Activated CD4-positive, CD25-positive, alpha-beta regulatory T cell (primary cell): ENCODE measurements around the gene RAB7B.

Experiments used
- DNase-seq, 4 experiments: peaks; one replicate each; lab custom pipeline; 2025; lab: John Stamatoyannopoulos, UW

The RAB7B gene

DNA sequence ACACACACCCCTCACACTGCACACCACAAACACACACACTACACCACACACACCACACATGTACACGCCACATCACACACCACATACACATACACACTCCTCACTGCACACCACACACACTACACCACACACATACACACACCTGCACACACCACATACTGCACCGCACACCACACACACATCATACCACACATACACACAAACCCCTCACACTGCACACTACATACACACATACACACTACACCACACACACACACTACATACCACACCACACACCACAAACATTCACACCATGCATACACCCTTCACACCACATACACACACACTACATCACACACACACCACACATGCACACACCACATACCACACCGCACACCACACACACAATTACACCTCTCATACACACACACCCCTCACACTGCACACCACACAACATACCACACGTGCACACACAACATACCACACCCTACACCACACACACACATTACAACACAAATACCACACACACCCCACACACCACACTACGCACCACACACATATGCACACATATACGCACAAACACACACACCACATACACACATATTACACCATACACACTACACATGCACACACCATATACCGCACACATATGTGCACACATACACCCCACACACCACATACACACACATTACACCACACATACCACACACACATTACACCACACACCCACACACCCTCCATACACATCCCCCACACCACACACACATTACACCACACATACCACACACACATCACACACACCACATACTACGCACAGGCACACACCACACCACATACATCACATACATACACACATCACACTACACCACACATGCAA is 29.6 kb downstream of the RAB7B start:
- DNase-seq: no peak

DNA sequence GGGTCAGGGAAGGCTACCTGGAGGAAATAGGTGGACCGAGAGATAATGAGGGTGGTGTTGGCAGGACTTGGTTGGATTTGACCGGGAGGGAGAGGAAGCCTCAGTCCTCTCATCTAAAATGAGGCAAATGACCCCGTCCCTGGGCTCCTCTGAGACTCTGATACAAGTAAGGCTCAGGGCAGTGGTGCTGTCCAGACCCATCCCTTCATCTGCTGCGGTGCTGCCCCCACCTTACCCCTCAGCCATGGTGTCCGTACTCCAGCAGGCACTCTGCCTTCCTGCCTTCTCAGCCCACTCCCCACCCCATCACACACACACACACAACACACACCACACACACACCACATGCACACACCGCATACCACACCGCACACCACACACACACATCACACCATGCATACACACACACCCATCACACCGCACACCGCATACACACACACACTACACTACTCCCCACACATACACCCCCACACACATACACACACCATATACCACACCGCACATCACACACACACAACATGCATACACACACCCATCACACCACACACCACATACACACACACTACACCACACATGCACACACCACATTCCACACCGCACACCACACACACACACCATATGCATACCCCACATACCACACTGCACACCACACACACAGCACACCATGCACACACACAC is 30.6 kb downstream of the RAB7B start:
- DNase-seq: no peak

DNA sequence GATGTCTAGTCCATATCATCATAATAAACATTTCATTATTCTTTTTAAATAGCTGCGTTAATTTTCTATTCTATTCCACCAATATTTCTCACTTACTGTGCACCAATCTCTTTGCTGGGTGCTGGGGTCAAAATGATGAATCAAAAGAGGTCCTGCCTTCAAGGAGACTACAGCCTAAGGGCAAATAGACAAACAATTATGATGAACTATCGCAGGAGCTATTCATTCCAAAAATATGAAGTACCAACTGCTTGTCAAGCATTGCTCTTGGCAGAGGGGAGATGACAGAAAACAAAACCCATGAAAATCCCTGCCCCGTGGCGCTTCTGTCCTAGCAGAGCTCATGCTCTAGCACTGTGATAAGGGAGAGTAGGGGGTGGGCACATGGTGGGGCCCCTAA is 31.1 kb downstream of the RAB7B start:
- no peak for DNase-seq

DNA sequence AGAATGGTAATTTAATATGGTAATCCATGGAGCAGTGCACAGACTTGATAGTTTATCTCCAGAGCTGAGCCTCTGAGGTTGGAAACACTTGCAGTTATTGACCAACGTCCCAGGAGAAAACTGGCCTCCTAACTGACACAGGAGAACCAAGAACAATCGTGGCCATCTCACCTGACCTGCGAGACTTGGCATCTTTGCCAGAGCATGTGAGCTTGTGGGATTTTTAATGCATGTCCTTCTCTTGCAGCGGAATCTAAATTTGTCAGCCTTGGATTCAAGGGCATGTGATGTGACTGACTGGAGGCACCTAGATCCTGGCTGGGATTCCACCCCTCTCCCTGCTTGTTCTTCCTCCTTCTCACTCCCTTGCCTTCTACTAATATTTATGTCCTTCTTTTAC is 32.1 kb downstream of the RAB7B start:
- no peak for DNase-seq

GRCh38 chr1:205970486-205970885 is 32.7 kb downstream of the RAB7B start:
- DNase-seq: no peak

GRCh38 chr1:205969229-205969628 is 34.0 kb downstream of the RAB7B start:
- no peak for DNase-seq

DNA sequence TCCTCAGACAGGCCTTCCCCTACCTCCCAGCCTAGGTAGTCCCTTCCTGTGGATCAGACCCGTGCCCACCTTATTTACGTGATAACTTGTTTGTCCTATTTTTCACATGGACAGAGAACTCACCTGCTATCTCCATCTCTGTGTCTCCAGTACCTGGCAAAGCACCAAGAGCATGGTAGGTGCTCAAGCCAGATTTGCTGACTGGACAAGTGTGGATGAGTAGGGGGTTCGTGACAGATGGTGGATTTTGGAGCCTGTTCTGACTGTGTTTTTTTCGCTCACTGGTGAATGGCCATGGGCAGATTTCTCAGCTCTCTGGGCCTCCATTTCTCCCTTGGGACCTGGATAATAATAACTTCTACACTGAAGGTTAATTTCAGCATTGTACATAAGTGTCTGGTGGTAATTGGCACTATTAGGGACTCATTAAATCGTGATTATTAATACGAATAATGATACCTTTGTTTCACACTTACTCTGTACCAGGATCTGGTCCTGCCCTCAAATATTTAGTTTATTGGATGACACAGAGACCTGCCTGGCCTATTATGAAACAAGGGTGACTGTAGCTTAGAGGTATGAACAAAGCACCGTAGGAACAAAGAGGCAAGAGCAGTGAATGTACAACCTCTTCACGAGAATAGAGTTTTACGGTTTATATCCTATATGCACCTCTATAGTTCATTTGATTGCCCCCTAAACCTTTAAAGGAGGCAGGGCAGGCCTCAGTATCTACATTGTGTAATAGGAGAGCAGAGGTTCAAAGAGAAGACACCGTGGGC is 35.5 kb downstream of the RAB7B start:
- DNase-seq: no peak

- DNase-seq: no peak
Observed at GRCh38 chr1:205965036-205965884, 37.9 kb downstream of the RAB7B start.

- no peak for DNase-seq
Observed at GRCh38 chr1:205963352-205964155, 39.6 kb downstream of the RAB7B start.

DNA sequence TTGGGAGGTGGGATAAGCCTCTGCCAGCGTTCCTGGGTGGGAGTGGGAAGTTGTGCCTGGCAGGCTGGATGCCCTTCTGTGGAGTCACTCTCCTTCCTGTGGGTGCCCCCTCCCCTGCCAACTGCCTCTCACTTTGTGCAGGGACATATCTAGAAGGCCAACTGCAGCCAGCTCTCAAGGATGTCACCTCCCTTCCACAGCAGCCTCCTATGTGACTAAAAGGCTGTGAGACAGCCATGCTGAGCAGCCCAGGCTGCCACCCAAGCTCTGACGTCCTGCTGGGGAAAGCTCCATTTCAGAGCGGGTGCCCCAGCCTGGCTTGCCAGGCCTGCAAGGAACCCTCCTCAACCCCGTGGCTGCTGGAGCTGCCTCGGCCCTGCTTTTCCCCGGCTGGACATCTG is 40.4 kb downstream of the RAB7B start:
- no peak for DNase-seq

GRCh38 chr1:205961991-205962820 is 41.0 kb downstream of the RAB7B start:
- DNase-seq: no peak

DNA sequence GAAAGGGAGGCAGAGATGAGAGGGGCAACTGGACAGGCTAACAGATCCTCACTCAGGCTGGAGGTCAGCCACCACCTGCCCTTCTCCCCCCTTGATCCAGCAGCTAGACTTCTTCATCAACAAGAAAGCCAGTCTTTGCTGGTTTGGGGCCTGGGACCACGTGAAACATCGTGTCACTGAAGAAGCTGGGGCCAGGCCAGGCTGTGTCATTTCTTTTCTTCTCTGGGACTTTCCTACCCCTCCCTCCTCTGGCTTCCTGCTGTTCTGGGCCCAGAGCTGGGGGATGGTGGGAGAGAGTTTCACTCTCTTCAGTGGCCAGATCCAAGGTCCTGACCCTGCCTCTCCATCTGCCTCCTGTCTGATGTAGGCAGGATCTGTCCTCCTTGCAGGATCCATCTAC is 41.8 kb downstream of the RAB7B start:
- DNase-seq: no peak

DNA sequence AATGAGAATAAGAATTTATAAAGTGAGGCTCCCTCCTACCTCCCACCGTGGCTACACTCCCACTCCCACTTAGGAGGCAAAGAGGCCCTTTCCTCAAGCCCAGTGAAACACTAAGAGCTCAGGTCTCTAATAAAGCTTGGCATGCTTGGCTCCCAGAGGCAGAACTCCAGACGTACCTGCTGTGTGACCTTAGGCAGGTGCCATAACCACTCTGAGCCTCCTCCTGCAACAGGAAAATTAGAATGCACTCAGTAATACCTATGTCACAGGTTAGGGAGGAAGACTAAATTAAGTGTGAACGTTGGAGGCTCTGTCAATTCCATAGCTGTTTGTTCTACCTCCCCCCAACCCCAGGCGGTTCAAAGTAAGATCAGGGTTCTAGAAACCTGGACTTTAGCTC is 43.4 kb downstream of the RAB7B start:
- no peak for DNase-seq

GRCh38 chr1:205955499-205955898 is 47.7 kb downstream of the RAB7B start:
- no peak for DNase-seq

DNA sequence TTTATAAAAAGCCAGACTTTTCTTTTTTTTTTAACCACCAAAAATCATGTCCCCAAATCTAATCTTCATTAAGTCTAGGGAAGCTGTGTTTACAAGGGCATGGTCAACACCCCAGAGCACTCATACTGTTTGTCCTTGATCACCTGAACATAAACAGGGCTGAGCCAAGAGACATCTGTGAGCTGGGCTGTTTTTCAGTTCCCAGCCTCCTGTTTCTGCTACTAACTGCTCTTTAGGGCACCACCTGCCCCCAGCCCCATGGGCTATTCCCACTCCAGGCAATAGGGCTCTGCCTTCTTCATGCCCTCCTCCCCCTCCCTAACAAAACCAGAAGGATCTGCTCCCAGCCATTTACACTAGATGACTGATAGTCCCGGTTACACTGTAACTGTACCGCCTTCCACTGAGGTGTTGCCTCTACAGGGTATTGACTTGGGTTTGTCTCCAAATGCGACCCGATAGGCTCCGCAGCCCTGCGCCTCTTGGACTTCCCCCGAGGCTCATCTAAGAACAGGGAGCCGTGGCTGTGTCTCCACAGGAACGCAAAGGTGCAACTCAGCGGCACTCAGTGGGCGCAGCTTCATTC is 48.3 kb downstream of the RAB7B start:
- no peak for DNase-seq

DNA sequence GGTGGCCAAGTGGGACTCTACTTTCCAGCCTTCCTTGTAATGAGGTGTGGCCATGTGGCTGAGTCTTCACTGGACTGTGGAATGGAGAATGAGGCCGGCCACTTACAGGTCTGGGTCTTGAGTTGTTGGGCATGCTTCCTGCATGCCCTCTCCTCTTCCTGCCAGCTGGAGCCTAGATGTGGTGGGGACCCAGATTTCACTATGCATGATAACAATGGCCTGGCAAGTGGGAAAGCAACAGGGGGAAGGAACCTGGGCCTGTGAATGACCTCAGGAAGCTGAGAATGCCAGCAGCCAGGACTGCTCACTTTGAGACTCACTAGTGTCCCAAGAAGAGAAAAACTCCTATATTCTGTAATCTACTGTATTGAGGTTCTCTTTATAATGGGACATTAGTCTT is 51.4 kb downstream of the RAB7B start:
- DNase-seq: no peak

- no peak for DNase-seq
Observed at GRCh38 chr1:205950826-205951549, 52.2 kb downstream of the RAB7B start.

DNA sequence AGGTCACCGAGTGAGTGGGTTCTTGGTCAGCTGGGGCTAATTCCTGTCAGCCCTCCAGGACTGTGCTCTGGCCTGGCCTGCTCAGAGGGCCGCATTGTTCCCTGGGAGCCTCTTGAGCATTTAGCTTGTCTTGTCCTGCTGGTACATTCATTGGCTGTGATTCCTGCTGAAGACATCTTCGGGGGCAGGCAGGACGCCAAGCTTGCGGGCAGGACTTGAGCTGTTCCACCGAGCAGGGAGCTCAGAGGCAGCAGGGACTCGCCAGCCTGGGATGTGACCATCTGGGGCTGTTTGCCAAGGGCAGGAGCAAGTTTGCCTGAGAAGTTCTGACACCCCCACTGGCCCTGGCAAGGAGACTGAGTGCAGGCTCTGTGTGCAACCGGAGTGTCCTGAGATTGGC is 52.9 kb downstream of the RAB7B start:
- DNase-seq: no peak

DNA sequence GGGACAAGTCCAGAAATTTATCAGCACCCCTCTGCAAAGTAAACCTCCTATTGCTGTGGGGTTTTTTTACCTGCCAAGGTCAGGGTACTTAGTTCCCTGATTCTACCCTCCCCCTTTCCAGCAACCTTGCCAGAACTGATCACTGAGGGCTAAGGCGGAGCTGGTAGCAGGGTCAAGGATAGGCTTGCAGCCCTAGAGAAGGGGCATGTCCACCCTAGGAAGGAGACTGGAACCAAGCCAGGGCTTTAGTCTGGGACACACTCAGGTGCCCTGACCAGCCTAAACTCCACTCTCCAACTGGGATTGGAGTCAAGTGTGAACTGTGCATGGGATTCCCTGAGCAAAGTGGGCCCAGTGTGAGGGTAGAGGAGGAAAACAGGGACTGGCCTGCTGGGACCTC is 53.4 kb downstream of the RAB7B start:
- DNase-seq: no peak
